Retina (tissue), 1 donor: ENCODE data around the gene CYTH1.

Source experiments
- DNase-seq: peaks from one replicate; pipeline ENCODE4 v3.0.0-alpha.2; 2016

CYTH1 gene

DNA sequence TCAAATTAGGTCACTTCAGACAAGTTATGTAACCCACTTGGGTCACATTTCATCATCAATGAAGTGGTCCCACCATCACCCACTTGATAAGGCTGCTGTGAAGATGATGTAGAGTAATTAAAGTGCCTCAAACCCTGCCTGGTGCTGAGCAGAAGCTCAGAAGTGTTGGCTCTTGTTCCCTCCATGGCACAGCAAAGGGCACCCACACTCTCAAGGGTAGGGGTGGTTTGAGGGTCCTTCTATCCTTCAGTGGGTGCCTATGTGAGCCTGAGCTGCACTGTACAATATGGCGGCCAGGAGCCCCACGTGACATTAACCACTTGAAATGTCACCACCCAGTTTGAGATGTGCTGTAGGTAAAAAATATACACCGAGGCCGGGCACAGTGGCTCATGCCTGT lies 71.5 kb downstream of the CYTH1 start:
- DNase-seq = no peak

DNA sequence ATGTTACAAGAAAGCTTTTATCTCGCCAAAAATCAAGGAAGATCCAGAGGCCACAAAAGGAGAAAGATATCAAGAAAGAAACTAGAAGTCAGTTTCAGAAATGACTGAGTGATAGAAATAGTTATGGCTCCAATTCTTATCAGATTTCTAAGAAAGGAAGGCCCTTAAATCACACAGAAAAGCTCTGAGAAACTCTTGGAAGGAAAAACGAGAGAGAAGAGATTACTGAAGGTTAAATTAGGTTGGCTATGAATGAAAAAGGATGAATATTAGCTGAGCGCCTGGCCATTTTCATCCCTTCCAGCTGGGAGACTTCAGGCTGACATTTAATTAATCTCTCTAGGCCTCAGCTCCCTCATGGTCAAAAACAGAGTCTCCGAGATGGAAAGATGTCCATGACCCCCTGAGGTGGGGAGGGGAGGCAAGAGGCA lies 72.3 kb downstream of the CYTH1 start:
- DNase-seq = no peak

DNA sequence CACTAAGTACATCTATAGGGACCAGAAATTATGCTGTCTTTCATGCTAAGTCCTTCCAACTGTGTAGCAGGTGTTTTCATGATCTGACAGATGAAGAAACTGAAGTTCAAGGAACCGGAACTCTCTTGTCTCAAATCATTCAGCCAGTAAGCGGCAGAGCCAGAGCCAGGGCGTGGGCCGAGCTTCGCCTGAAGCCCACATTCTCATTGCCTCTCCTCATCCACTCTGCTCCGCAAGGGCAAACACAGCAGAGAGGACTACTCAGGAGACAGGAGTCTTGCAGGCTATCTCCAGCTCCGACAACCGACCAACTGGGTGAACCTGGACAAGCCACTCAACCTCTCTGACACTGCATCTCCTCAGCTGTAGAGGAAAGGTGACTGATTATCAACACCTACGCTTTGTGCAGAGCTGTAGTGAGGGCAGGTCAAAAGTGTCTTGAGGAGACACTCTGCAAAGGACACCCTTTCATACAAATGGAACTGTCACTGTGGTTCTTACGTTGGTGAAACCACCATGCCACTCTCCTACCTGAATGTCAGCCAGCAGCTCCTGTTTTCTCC lies 72.9 kb downstream of the CYTH1 start:
- no peak for DNase-seq

DNA sequence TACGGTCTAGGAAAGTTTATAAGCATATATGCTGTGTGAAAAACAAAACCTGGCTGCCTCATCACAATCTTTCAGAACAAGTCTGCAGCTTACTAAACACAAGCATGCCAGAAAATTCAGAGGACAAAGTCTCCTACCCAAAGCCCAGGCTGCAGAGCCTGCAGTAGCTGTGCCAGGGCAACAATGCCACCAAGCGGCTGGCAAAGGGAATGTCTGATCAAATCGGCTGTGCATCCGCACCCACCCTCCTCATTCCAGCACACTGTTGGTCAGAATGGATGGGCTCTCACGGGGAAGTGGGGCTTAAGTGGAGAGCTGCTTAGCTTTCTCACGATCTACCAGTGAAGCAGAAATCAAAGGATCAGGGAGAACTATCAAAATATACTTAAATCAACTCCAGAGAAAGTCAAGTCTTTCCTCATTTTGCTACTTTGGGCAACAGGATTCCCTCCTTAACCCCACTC lies 73.5 kb downstream of the CYTH1 start:
- peak; percentile 70 for DNase-seq

- DNase-seq = no peak
These were observed 74.2 kb downstream of the CYTH1 start for GRCh38 chr17:78707923-78708322.

- DNase-seq = no peak
These were observed 75.1 kb downstream of the CYTH1 start for GRCh38 chr17:78707016-78707415.

DNA sequence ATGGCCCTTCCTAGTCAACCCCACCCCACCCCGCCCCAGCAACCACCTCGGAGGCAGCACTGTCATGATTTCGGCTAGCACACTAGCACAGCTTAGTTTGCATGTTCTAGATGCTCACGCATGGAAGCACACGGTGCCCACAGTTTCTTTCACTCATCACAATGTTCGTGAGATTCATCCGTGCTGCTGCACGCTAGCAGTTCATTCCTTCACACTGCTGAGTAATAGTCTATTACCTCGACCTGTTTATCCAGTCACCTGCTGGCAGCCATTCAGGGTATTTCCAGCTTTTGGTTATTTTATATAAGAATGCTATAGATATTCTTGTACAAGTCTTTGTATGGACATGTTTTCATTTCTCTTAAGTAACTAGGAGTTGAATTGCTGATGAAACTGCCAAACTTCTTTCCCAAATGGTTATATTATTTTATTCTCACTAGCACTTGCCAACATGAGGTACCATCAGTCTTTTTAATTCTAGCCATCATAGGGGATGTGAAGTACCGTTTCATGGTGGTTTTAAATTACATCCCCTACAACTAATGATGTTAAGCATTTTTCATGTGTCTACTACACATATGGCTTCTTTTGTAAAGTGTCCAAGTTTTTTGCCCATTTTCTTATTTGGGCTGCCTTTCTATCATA lies 75.7 kb downstream of the CYTH1 start:
- DNase-seq = no peak

DNA sequence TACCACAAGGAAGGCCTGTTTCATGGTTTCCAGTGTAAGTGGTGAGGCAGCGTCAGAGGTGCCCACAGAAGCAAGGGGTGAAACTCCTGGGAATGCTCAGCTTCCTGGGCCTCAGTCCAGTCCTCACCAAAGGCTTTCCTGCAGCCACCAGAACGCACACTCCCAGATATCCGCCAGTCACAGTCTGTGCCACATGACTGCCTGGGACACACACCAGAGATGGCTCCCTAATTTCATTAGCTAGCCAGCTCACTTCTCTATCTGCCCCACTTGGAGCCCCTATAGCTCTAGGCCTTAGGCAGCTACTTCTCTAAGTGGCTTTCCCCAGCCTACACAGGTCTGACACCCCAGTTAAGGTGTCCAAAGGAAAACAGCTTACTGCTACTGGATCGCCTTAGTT lies 77.0 kb downstream of the CYTH1 start:
- DNase-seq = no peak

GRCh38 chr17:78704594-78704993 lies 77.5 kb downstream of the CYTH1 start:
- DNase-seq = no peak

DNA sequence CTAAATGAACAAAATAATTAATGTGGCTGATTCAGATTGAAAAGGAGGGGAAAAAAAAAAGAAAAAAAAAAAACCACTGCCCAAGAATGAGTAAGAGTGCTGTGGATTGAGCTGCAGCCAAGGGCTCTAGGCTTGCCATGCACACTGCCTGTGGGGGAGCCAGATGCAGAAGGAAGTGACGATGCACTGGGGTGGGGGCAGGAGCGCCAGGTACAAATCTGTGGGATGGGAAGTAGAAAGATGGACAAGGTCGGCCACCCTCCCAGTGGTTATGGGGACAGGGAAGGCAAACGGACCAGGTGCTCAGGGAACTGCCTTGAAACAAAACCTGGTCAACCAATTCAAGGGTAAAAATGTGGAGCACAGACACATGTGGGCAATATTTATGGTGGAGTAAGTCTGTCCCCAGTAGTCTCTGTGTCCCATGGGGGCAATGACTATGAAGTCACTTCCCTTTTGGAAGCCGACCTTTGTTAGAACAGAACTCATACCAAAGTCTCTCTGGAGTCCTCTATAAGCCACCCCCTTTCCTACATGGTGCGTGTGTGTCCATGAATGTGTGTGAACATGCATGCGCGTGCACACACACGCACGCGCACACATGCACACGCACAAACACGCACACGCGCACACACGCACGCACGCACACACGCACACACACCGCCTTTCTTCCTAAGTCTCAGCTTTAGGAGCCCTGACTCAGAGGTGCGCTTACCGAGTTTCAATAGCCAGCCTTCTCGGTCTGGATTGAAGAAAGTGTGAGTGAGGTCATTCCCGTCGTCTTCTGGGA lies 84.3 kb downstream of the CYTH1 start:
- no peak for DNase-seq

- no peak for DNase-seq
These were observed 85.0 kb downstream of the CYTH1 start for GRCh38 chr17:78697122-78697521.

- no peak for DNase-seq
These were observed 85.8 kb downstream of the CYTH1 start for GRCh38 chr17:78696016-78696982.

- no peak for DNase-seq
These were observed 87.1 kb downstream of the CYTH1 start for GRCh38 chr17:78694805-78695531.

DNA sequence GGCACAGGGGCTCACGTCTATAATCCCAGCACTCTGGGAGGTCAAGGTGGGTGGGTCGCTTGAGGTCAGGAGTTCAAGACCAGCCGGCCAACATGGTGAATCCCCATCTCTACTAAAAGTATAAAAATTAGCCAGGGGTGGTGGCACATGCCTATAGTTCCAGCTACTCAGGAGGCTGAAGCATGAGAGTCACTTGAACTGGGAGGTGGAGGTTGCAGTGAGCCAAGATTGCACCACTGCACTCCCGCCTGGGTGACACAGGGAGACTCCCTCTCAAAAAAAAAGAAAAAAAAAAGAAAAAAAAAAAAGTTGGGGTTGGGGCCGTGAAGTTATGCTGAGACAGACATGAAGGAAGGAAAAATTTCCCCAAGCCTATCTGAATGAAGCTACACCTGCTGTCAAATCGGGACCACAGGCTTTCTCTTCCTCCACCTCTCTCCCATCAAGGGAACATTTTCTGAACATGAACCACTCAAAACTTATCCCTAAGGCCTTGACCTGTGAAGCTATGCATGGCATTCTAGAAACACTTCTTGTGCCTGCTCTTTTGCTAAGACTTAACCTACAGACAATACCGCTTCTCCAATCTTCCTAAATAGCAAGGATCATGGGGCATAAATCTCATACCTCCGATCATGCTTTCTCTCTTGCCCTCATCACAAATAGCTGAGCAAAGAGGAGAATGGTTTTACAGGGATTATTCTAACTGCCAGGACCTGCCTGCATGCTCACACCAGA lies 88.6 kb downstream of the CYTH1 start:
- no peak for DNase-seq

DNA sequence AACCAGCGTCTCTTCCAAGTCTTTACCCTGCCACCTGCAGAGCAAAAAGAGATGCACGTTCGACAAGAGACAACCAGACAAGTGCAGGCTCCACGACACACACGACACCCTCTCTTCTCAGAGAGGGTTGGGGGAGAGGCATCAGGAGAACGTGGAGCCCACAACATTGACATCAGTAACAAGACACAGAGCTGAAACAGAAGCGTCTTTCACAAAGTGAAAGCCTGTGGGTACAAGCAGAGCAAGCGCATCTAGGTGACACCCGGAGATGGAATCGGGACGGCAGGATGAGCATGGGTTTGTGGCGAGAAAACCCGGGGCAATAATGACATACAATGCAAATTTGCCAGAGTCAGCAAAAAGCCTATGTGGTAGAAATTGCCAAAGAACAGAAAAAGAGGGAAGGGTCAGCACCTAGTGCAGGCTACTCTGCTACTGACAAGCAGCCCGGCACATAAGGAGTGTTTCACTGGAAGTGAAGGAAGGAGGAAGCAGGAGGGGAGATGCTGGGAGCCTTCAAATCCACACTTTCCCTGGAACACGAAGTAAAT lies 89.5 kb downstream of the CYTH1 start:
- no peak for DNase-seq

GRCh38 chr17:78689029-78689428 lies 93.0 kb downstream of the CYTH1 start:
- no peak for DNase-seq

DNA sequence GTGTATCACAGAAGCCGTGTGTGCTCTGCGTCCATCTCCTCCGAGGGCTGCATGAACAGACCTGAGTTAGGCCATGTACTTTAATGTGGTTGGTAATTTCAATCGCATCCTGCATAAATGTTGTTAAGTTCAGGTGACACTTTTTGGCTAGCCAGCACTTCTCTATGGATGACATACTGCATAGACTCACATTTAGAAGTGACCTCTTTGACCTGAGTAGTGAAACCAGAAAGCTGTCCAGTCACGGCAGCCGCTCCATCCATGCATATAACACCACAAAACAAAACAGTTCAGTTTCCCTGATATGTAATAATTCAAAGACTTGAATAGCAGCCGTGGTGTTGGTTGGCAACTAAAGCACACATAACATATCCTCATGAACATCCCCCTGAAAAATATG lies 94.1 kb downstream of the CYTH1 start:
- no peak for DNase-seq

DNA sequence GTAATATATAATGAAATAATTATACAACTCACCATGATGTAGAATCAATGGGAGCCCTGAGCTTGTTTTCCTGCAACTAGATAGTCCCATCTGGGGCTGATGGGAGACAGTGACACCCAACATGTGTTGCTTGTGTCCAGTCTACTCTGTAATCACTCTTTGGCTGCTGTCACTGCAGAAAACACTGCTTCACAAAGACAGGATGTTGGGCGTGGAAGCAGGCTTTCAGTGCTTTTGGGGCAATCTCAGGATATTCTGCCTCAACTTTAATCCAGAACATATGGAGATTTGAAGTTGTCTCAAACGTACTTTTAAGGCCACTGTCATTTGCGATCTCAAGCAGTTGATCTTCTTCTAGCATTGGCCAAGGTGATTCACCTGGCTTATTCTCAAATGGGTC lies 94.9 kb downstream of the CYTH1 start:
- no peak for DNase-seq

DNA sequence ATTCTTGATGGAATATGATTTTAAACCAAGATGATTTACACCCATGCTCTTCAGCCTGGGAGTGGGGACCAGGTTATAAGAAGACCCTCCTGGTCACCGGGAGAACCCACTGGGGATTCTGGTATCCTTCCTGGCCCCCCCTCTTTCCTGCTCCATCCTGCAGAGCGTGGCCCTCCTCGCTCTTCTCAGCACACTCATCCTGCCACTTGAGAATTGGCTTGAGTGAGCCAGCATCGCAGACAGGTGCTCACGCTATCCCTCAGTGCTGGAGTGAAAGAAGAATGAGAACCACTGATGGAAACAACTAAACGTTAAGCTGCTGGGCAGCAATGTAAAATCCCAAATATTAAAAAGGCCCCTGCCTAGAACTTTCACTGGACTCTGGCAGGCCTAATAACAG lies 98.0 kb downstream of the CYTH1 start:
- DNase-seq = no peak

DNA sequence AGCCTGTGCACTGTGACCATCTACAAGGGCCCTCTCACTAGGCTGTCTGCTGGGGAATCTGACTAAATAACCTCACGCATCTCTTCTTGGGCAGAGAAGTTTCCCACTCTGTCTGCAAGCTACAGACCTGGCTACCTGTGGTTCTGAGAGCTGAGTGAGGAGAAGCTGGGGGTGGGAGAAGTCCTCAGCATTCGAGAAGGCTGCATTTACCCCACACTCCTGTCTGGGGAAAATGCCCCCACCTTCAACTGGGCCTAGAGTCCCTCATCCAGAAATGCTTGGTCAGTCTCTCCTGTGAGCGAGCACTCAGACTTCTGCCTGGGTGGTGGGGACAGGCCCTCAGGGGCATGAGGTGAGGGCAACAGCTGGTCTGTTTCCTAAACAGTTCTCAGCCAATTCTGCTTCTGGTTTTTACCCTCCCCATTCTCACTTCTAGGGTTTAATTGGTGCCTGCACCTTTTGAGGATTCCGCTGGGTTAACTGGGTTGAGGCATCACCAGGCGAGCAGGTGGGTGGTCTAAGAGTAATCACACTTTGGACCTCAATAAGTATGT lies 98.6 kb downstream of the CYTH1 start:
- DNase-seq = no peak

DNA sequence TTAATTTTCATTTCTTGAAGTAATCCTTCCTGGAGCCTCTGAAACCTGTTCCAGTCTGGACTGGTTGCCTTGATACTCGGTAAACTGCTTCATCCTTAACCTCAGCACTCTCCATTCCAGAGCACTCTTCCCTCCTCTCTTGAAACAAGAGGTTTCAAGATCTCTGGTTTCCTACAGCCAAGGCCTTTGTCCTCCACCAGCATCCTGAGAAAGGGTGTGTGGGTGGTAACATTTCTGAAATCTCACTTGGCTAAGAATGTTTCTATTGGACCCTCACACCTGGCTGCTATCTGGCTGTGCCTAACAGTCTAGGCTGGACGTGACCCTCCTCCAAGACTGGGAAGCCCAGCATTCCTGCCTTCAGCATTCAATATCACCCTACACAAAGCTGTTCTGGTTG lies 99.7 kb downstream of the CYTH1 start:
- DNase-seq = no peak
